Memory B cell (primary cell): ENCODE results near the gene SH3RF2.
"Not testable (repeated sequence)": the region's sequence is repeated elsewhere in the genome, so short reads cannot be mapped to it uniquely, and the experiment has no call there.

ENCODE experiments used
- ATAC-seq: fragments of 150-1000 bp; cut with Tn5 transposase; 2 replicates; pipeline ENCODE4 v1.10.0; 2021; ENCODE audit warnings: low read depth, mild to moderate bottlenecking, moderate library complexity
- DNase-seq, 2 donors: peaks; one replicate each; pipeline ENCODE4 v3.0.0; 2022; ENCODE audit warnings: low spot score in 2 of 2
- H3K27ac Mint-ChIP-seq: one replicate; pipeline ENCODE4 v1.8.0; 2022; ENCODE audit warnings: mild to moderate bottlenecking, moderate library complexity, mixed read lengths
- H3K27me3 Mint-ChIP-seq: one replicate; pipeline ENCODE4 v1.8.0; 2022; ENCODE audit warnings: mixed read lengths
- H3K36me3 Mint-ChIP-seq: one replicate; pipeline ENCODE4 v1.8.0; 2022; ENCODE audit warnings: mild to moderate bottlenecking, mixed read lengths
- H3K4me1 Mint-ChIP-seq: one replicate; pipeline ENCODE4 v1.8.0; 2022; ENCODE audit warnings: mixed read lengths
- H3K4me3 Mint-ChIP-seq: one replicate; pipeline ENCODE4 v1.8.0; 2022; ENCODE audit warnings: mild to moderate bottlenecking, moderate library complexity, mixed read lengths
- H3K9me3 Mint-ChIP-seq: one replicate; pipeline ENCODE4 v1.8.0; 2022; ENCODE audit warnings: mixed read lengths

Gene SH3RF2

GRCh38 chr5:145983446-145983845, 47.1 kb downstream of the SH3RF2 start:
- ATAC-seq (no peak), DNase-seq (no peak)
- no peaks in the 10 kb centered on the region for H3K36me3 Mint-ChIP-seq
- H3K27me3 Mint-ChIP-seq: peaks cover 8% of the 10 kb centered on the region
- no peak overlapping the region for H3K27ac Mint-ChIP-seq
- H3K4me1 Mint-ChIP-seq: no peaks in the 10 kb centered on the region
- H3K9me3 Mint-ChIP-seq: peaks cover 2% of the 10 kb centered on the region
- no peak overlapping the region for H3K4me3 Mint-ChIP-seq

GRCh38 chr5:145984072-145984471, 47.7 kb downstream of the SH3RF2 start:
- Mint-ChIP-seq H3K27me3 (peaks cover 8% of the 10 kb centered on the region), H3K36me3 (no peaks in the 10 kb centered on the region), H3K9me3 (peaks cover 2% of the 10 kb centered on the region), H3K4me1 (no peaks in the 10 kb centered on the region), H3K27ac (no peak overlapping the region), H3K4me3 (no peak overlapping the region)
- ATAC-seq (no peak), DNase-seq (no peak)

DNA sequence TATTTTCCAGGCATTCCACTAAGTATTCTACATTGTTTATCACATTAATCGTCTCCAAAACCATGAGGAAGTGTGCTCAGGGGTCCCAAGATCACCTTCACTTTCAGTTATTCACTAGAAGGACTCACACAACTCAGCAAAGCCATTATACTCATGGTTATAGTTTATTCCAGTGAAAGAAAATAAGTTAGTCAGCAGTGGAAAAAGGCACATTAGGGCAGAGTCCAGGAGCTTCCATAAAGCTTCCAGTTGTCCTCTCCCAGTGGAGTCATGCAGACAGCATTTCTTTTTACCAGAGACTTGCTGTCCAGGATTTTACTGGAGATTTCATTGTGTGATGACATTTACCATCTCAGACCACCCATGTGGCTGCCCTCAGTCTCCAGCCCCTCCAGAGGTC, 51.5 kb downstream of the SH3RF2 start:
- H3K4me3 Mint-ChIP-seq: no peak overlapping the region
- no peaks in the 10 kb centered on the region for H3K4me1 Mint-ChIP-seq
- no peaks in the 10 kb centered on the region for H3K36me3 Mint-ChIP-seq
- H3K27me3 Mint-ChIP-seq: peaks cover 4% of the 10 kb centered on the region
- peaks cover 4% of the 10 kb centered on the region for H3K9me3 Mint-ChIP-seq
- DNase-seq (no peak), ATAC-seq (no peak)
- no peak overlapping the region for H3K27ac Mint-ChIP-seq

DNA sequence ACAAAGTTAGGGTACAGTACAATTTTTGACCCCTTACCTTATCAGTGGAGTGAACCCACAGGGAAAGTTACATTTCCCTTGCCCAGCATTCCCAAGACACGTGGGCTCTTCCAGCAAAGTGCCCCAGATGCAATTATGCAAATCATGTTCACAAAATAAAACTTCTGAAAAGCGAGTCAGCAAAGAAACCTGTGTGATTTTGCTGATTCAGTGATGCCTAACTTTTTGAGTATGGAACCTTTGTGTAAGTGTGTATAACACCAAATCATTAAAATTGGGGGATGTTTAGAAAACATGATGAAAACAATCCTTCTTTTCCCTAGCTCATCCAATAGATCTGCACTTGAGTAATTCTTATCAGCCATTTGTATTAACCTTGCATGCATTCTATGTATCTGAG, 52.6 kb downstream of the SH3RF2 start:
- peaks cover 4% of the 10 kb centered on the region for H3K27me3 Mint-ChIP-seq
- peaks cover 7% of the 10 kb centered on the region for H3K9me3 Mint-ChIP-seq
- no peaks in the 10 kb centered on the region for H3K4me1 Mint-ChIP-seq
- ATAC-seq (no peak), DNase-seq (no peak)
- no peaks in the 10 kb centered on the region for H3K36me3 Mint-ChIP-seq
- no peak overlapping the region for H3K4me3 Mint-ChIP-seq
- H3K27ac Mint-ChIP-seq: no peak overlapping the region

DNA sequence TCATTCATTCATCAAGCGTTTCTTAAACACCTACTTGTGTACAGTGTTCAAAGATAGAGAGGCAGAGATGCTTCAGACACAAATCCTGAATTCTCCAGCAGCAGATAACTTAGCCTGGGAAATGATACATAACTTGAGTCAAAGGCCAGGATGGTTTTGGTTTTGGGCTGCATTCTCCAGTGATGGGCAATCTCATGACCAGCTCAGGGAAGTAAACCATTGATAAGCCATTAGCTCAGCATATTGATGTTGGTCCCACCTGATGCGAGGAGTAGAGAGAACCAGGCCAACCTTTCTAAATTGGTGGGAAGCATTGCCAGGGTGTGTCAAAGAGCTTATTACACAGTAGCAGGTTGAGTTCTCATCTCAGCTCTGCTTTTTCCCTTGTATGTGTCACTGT, 53.0 kb downstream of the SH3RF2 start:
- H3K4me1 Mint-ChIP-seq: no peaks in the 10 kb centered on the region
- H3K9me3 Mint-ChIP-seq: peaks cover 11% of the 10 kb centered on the region
- H3K27me3 Mint-ChIP-seq: peaks cover 3% of the 10 kb centered on the region
- ATAC-seq (no peak), DNase-seq (no peak)
- H3K4me3 Mint-ChIP-seq: no peak overlapping the region
- no peak overlapping the region for H3K27ac Mint-ChIP-seq
- H3K36me3 Mint-ChIP-seq: no peaks in the 10 kb centered on the region

- no peaks in the 10 kb centered on the region for H3K4me1 Mint-ChIP-seq
- peaks cover 3% of the 10 kb centered on the region for H3K27me3 Mint-ChIP-seq
- ATAC-seq (no peak), DNase-seq (no peak)
- no peak overlapping the region for H3K27ac Mint-ChIP-seq
- peaks cover 11% of the 10 kb centered on the region for H3K9me3 Mint-ChIP-seq
- no peak overlapping the region for H3K4me3 Mint-ChIP-seq
- no peaks in the 10 kb centered on the region for H3K36me3 Mint-ChIP-seq
Measured at GRCh38 chr5:145990170-145990569, 53.8 kb downstream of the SH3RF2 start.

- Mint-ChIP-seq H3K27me3 (peaks cover 3% of the 10 kb centered on the region), H3K4me3 (no peak overlapping the region), H3K27ac (no peak overlapping the region), H3K4me1 (no peaks in the 10 kb centered on the region), H3K9me3 (peaks cover 11% of the 10 kb centered on the region), H3K36me3 (no peaks in the 10 kb centered on the region)
- no peak for DNase-seq
- no peak for ATAC-seq
Measured at GRCh38 chr5:145991044-145991575, 54.7 kb downstream of the SH3RF2 start.

DNA sequence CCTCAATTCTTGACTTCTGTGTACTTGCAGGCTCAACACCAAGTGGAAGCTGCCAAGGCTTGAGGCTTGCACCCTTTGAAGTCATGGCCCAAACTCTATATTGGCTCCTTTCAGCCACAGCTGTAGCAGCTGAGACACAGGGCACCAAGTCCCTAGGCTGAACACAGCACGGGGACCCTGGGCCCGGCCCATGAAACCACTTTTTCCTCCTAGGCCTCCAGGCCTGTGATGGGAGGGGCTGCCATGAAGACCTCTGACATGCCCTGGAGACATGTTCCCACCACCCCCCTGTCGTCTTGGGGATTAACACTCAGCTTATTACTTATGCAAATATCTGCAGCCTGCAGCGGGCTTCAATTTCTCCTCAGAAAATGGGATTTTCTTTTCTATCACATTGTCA, 57.2 kb downstream of the SH3RF2 start:
- H3K4me3 Mint-ChIP-seq, H3K4me1 Mint-ChIP-seq, H3K27ac Mint-ChIP-seq, H3K9me3 Mint-ChIP-seq, DNase-seq, ATAC-seq, H3K36me3 Mint-ChIP-seq, H3K27me3 Mint-ChIP-seq: not testable (repeated sequence)

DNA sequence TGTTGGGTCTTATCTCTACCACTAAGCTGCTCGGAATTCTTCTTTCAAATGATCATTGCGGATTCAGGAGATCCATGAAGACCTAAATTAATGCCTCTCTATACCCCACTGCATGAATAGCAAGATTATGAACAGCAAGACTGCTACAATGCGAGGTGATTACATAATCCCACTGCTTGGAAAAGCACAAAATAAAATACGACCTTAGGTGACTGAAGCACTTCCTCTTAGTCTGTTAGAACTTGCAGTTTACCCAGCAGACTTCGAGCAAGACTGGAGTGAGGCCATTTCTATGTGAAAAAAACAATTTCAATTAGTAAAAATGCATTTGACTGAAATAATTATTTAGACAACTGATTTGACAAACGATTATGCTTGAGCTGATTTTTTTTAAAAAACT, 59.8 kb downstream of the SH3RF2 start:
- H3K4me1 Mint-ChIP-seq: no peaks in the 10 kb centered on the region
- H3K9me3 Mint-ChIP-seq: peaks cover 8% of the 10 kb centered on the region
- no peaks in the 10 kb centered on the region for H3K36me3 Mint-ChIP-seq
- no peak overlapping the region for H3K4me3 Mint-ChIP-seq
- peaks cover 5% of the 10 kb centered on the region for H3K27me3 Mint-ChIP-seq
- ATAC-seq (no peak), DNase-seq (no peak)
- H3K27ac Mint-ChIP-seq: no peak overlapping the region

DNA sequence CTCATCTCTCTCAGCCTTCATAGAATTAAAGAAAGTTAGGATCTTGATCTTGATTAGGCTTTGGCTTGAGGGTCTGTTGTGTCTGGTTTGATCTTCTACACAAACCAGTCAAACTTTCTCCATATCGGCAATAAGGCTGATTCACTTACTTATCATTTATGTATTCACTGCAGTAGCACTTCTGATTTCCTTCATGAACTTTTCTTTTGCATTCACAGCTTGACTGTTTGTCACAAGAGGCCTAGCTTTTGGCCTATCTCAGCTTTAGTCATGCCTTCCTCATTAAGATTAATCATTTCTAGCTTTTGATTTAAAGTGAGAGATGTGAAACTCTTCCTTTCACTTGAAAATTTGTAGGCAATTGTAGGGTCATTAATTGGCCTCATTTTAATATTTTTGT, 62.8 kb downstream of the SH3RF2 start:
- Mint-ChIP-seq H3K27me3 (peaks cover 5% of the 10 kb centered on the region), H3K9me3 (peaks cover 2% of the 10 kb centered on the region), H3K27ac (no peak overlapping the region), H3K4me1 (no peaks in the 10 kb centered on the region), H3K36me3 (no peaks in the 10 kb centered on the region), H3K4me3 (no peak overlapping the region)
- DNase-seq (no peak), ATAC-seq (no peak)

DNA sequence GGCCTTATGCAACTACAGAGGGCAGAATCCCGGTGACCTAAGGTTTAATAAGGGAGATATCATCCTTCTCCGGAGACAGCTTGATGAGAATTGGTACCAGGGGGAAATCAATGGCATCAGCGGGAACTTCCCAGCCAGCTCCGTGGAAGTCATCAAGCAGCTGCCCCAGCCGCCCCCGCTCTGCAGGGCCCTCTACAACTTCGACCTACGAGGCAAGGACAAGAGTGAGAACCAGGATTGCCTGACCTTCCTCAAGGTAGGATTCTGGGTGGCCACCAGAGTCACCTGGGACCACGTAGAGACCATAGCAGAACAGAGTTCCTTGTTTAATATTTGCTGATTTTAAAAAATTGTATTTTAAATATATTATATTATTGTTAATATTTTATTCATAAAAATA, 63.7 kb downstream of the SH3RF2 start:
- peaks cover 5% of the 10 kb centered on the region for H3K27me3 Mint-ChIP-seq
- no peaks in the 10 kb centered on the region for H3K9me3 Mint-ChIP-seq
- DNase-seq (no peak), ATAC-seq (no peak)
- H3K27ac Mint-ChIP-seq: no peak overlapping the region
- H3K4me1 Mint-ChIP-seq: no peaks in the 10 kb centered on the region
- H3K36me3 Mint-ChIP-seq: no peaks in the 10 kb centered on the region
- no peak overlapping the region for H3K4me3 Mint-ChIP-seq

DNA sequence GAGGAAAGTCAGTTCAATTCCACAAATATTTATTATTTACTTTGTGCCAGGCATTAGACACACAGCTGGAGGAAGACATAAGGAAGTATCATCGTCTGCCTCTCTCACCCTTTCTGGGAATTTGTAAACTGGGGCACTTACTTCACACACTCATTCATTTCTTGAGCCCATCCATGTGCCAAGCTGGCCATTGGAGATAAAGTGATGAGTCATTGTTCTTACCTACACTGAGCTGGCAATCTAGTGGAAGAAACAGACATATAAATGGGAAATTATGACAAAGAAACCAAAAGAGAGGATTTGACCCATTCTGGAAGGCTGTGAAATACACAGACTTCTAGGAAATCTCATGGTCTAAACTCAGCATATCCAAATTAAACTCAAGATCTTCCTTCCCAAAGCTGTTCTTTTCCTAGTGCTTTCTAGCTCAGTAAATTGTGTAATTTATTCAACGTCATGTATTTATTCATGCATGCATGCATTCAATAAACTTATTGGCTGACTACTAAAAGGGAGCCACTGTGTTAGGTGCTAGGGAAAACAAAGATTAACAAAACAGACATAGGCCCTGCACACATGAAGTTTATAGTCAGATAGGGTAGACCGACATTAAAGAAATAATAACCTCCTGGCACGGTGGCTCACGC, 65.3 kb downstream of the SH3RF2 start:
- Mint-ChIP-seq H3K27ac (no peak overlapping the region), H3K27me3 (peaks cover 7% of the 10 kb centered on the region), H3K4me3 (no peak overlapping the region), H3K9me3 (no peaks in the 10 kb centered on the region), H3K4me1 (no peaks in the 10 kb centered on the region), H3K36me3 (no peaks in the 10 kb centered on the region)
- ATAC-seq: no peak
- DNase-seq: no peak

DNA sequence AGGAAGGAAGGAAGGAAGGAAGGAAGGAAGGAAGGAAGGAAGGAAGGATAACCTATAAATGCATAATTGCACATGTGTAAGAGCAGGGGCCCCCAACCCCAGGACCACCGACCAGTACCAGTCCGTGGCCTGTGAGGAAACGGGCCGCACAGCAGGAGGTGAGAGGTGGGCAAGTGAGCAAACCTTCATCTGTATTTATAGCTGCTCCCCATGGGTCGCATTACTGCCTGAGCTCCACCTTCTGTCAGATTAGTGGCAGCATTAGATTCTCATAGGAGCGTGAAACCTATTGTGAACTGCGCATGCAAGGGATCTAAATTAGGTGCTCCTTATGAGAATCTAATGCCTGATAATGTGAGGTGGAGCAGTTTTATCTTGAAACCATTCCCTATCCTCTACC, 66.1 kb downstream of the SH3RF2 start:
- ATAC-seq (no peak), DNase-seq (no peak)
- peaks cover 4% of the 10 kb centered on the region for H3K27me3 Mint-ChIP-seq
- H3K4me1 Mint-ChIP-seq: no peaks in the 10 kb centered on the region
- H3K9me3 Mint-ChIP-seq: no peaks in the 10 kb centered on the region
- H3K4me3 Mint-ChIP-seq: no peak overlapping the region
- H3K27ac Mint-ChIP-seq: no peak overlapping the region
- H3K36me3 Mint-ChIP-seq: no peaks in the 10 kb centered on the region

DNA sequence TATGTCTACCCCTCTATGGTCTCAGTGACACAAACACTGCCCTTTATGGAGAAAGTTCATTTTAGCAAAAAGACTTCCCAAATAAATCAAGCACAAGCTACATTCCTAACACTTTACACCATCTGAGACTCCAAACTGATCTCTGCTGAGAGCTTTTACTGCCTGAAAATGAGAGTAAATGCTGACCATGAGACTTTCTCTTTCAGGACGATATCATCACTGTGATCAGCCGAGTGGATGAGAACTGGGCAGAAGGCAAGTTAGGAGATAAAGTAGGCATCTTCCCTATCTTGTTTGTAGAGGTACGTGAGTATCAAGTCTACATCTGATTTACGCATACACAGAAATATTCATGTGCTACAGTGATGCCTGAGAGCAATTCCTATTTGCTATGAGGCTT, 67.5 kb downstream of the SH3RF2 start:
- Mint-ChIP-seq H3K4me3 (no peak overlapping the region), H3K27ac (no peak overlapping the region), H3K27me3 (peaks cover 4% of the 10 kb centered on the region), H3K9me3 (no peaks in the 10 kb centered on the region), H3K36me3 (no peaks in the 10 kb centered on the region), H3K4me1 (no peaks in the 10 kb centered on the region)
- ATAC-seq (no peak), DNase-seq (no peak)

DNA sequence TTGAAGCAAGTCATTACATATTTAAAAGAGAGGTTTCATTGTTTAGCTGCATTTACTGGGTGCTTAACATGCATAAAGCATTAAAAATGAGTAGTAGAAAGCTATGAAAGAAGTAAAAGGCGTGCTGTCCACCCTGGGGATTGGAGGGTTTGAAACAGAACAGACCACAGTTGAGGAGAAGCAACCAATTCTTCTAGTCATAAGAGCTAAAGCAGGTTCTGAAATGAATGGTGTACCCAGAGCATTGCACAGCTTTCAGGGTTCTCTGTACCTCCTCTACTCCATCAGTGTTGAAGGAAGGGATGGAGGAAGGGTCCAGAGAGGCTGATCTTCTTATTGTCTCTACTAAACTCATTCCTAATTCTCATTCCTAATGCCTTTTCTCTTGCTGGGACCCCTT, 68.9 kb downstream of the SH3RF2 start:
- no peak overlapping the region for H3K27ac Mint-ChIP-seq
- ATAC-seq: no peak
- H3K27me3 Mint-ChIP-seq: peaks cover 2% of the 10 kb centered on the region
- no peak for DNase-seq
- no peak overlapping the region for H3K4me3 Mint-ChIP-seq
- no peaks in the 10 kb centered on the region for H3K4me1 Mint-ChIP-seq
- no peaks in the 10 kb centered on the region for H3K36me3 Mint-ChIP-seq
- H3K9me3 Mint-ChIP-seq: no peaks in the 10 kb centered on the region
